ENCODE measurements around the gene MCTP1.

GRCh38 chr5:94847019-94847418, 437.9 kb downstream of the MCTP1 start:
- no peak for TF ChIP-seq CTCF (IDR thresholded peaks at IDR 0.05; ENCODE audit: poor library complexity)
- no peak for TF ChIP-seq EZH2phosphoT487 (IDR thresholded peaks at IDR 0.05; ENCODE audit: low read depth, severe bottlenecking, unreplicated experiment)
- TF ChIP-seq EZH2 (IDR thresholded peaks at IDR 0.05; ENCODE audit: borderline replicate concordance), result no peak

Measured in hepatocyte (in vitro differentiated cells).